HepG2 (cell line): ENCODE measurements around the gene ST3GAL2. TPM values are rescaled to one million over a fixed set of nuclear protein-coding genes. Genes with fewer than 3 reads are reported as not detected.

Experiments used
- CC2D1A ChIP-seq: sonication (generic); formaldehyde crosslinking; IDR thresholded peaks from 2 replicates; pipeline ENCODE4 v1.8.1; 2023; ENCODE audit warnings: mild to moderate bottlenecking, missing genetic modification reagents
- CHD4 ChIP-seq: fragments of 200-600 bp; sonication (generic); IDR thresholded peaks from 2 replicates; pipeline ENCODE4 v1.7.0; 2017; ENCODE audit warnings: mild to moderate bottlenecking, low read length, borderline replicate concordance
- EEA1 ChIP-seq: sonication (generic); formaldehyde crosslinking; IDR thresholded peaks from 2 replicates; pipeline ENCODE4 v1.5.1; 2020; ENCODE audit warnings: mild to moderate bottlenecking, missing genetic modification reagents, borderline replicate concordance
- EP300 ChIP-seq, 3 experiments: sonication (generic) in 1 of 3; formaldehyde crosslinking in 1 of 3; IDR thresholded peaks; 2 replicates each; pipeline versions ENCODE4 v1.5.1 to v1.6.1; 2011 to 2020; ENCODE audit warnings: low read depth in 2 of 3, low read length in 2 of 3, borderline replicate concordance in 1 of 3, improper control_type of control experiment in 1 of 3, mild to moderate bottlenecking in 1 of 3, missing genetic modification reagents in 1 of 3, moderate library complexity in 1 of 3
- FOXA1 ChIP-seq, 2 experiments: fragments of 450-650 bp in 1 of 2; sonication (generic) in 1 of 2; formaldehyde crosslinking in 1 of 2; IDR thresholded peaks; 2 replicates each; pipeline versions ENCODE4 v1.4.0 to v1.6.1; 2016 to 2020; ENCODE audit warnings: missing genetic modification reagents in 1 of 2
- HIVEP1 ChIP-seq: sonication (generic); formaldehyde crosslinking; IDR thresholded peaks from 2 replicates; pipeline ENCODE4 v1.4.0; 2020; ENCODE audit warnings: mild to moderate bottlenecking, missing genetic modification reagents
- IRF9 ChIP-seq: sonication (generic); formaldehyde crosslinking; IDR thresholded peaks from 2 replicates; pipeline ENCODE4 v1.8.0; 2022; ENCODE audit warnings: missing genetic modification reagents, mild to moderate bottlenecking, borderline replicate concordance
- JUN ChIP-seq: sonication (generic); formaldehyde crosslinking; IDR thresholded peaks from 2 replicates; pipeline ENCODE4 v1.4.0; 2020; ENCODE audit warnings: mild to moderate bottlenecking, missing genetic modification reagents
- MEIS1 ChIP-seq: sonication (generic); formaldehyde crosslinking; IDR thresholded peaks from 2 replicates; pipeline ENCODE4 v1.9.0; 2021; ENCODE audit warnings: mild to moderate bottlenecking, missing genetic modification reagents, moderate library complexity, borderline replicate concordance
- MTA1 ChIP-seq: sonication (generic); formaldehyde crosslinking; IDR thresholded peaks from 2 replicates; pipeline ENCODE4 v1.4.0; 2020; ENCODE audit warnings: missing genetic modification reagents, mild to moderate bottlenecking, borderline replicate concordance
- NFAT5 ChIP-seq: sonication (generic); formaldehyde crosslinking; IDR thresholded peaks from 2 replicates; pipeline ENCODE4 v1.4.0; 2020; ENCODE audit warnings: missing genetic modification reagents
- NFKB2 ChIP-seq: sonication (generic); formaldehyde crosslinking; IDR thresholded peaks from 2 replicates; pipeline ENCODE4 v1.4.0; 2020; ENCODE audit warnings: missing genetic modification reagents, borderline replicate concordance
- NR2F6 ChIP-seq, 2 experiments: IDR thresholded peaks; 2 replicates each; pipeline ENCODE4 v1.6.1; 2016; ENCODE audit warnings: antibody characterized with exemption in 1 of 2, mild to moderate bottlenecking in 1 of 2
- POLR2A ChIP-seq, 2 experiments: IDR thresholded peaks; 2 replicates each; pipeline ENCODE4 v1.6.1; 2011; ENCODE audit warnings: low read depth in 2 of 2, low read length in 2 of 2, mild to moderate bottlenecking in 1 of 2, moderate library complexity in 1 of 2; ENCODE audit not compliant: insufficient read depth in 1 of 2
- RBM22 ChIP-seq: fragments of 200-400 bp; formaldehyde crosslinking; optimal IDR thresholded peaks from 2 replicates; pipeline ENCODE3; 2017; ENCODE audit warnings: mild to moderate bottlenecking, low read length, moderate library complexity
- SAFB2 ChIP-seq: sonication (generic); formaldehyde crosslinking; IDR thresholded peaks from 2 replicates; pipeline ENCODE4 v1.5.1; 2020; ENCODE audit warnings: missing genetic modification reagents, low read depth, mild to moderate bottlenecking, borderline replicate concordance
- SMAD3 ChIP-seq: sonication (generic); formaldehyde crosslinking; IDR thresholded peaks from 2 replicates; pipeline ENCODE4 v1.4.0; 2020; ENCODE audit warnings: missing genetic modification reagents
- THAP8 ChIP-seq: sonication (generic); formaldehyde crosslinking; IDR thresholded peaks from 2 replicates; pipeline ENCODE4 v1.5.1; 2020; ENCODE audit warnings: missing genetic modification reagents, mild to moderate bottlenecking, borderline replicate concordance
- ZFY ChIP-seq: sonication (generic); formaldehyde crosslinking; IDR thresholded peaks from 2 replicates; pipeline ENCODE4 v1.4.0; 2020; ENCODE audit warnings: missing genetic modification reagents
- ZMYM3 ChIP-seq: sonication (generic); formaldehyde crosslinking; IDR thresholded peaks from 2 replicates; pipeline ENCODE4 v1.5.1; 2020; ENCODE audit warnings: mild to moderate bottlenecking, missing genetic modification reagents
- ZNF530 ChIP-seq: sonication (generic); formaldehyde crosslinking; IDR thresholded peaks from 2 replicates; pipeline ENCODE4 v1.5.0; 2020; ENCODE audit warnings: low read depth, mild to moderate bottlenecking, missing genetic modification reagents
- ZNF766 ChIP-seq: sonication (generic); formaldehyde crosslinking; IDR thresholded peaks from 2 replicates; pipeline ENCODE4 v1.5.0; 2020; ENCODE audit warnings: missing genetic modification reagents, borderline replicate concordance
- ZSCAN22 ChIP-seq: sonication (generic); formaldehyde crosslinking; IDR thresholded peaks from 2 replicates; pipeline ENCODE4 v1.4.0; 2020; ENCODE audit warnings: mild to moderate bottlenecking, missing genetic modification reagents
- ZSCAN30 ChIP-seq: sonication (generic); formaldehyde crosslinking; IDR thresholded peaks from 2 replicates; pipeline ENCODE4 v1.5.0; 2020; ENCODE audit warnings: mild to moderate bottlenecking, missing genetic modification reagents
- polyA plus RNA-seq, 8 experiments: library from polyadenylated mRNA; depleted of rRNA in 3 of 8; stranded (reverse) in 7 of 8; unstranded in 1 of 8; fragments of >200 nt; fragmentation: Illumina TruSeq in 4 of 8; extraction: Trizol in 4 of 8; gene quantifications; 2 replicates each; pipeline versions ENCODE4 v1.2.1 to v1.2.3, GENCODE V29; 2011 to 2016; ENCODE audit warnings: low read depth in 4 of 8, missing spikeins in 1 of 8, mixed read lengths in 1 of 8; ENCODE audit not compliant: insufficient read depth in 1 of 8
- total RNA-seq, 5 experiments: library from RNA; depleted of rRNA; stranded (reverse); fragments of >200 nt; fragmentation: Illumina TruSeq; extraction: Trizol; gene quantifications; 2 replicates each; pipeline ENCODE4 v1.2.3, GENCODE V29; 2016; ENCODE audit warnings: low read depth in 1 of 5

The ST3GAL2 gene
- total and polyA plus RNA-seq, 2 of the 13 experiments (the other 11 are each of a cell fraction or from before 2014, with no cell fraction given): 16.3 to 24.9 TPM

DNA sequence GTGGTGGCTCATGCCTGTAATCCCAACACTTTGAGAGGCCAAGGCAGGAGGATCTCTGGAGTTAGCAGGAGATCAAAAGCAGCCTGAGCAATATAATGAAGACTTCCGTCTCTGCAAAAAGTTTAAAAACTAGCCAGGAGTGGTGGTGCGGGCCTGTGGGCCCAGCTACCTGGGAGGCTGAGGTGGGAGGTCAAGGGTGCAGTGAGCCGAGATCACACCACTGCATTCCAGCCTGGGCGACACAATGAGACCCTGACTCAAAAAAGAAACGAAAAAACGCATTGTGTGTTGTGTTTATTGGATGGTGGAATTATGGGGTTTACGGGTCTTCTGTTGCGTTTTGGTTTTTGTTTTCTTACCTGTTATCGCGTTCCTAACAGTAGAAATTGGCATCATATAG, 93.1 kb downstream of the ST3GAL2 start (continued):
- TF ChIP-seq IRF9 (CRISPR knock-in tag) (no peak), ZSCAN22 (CRISPR knock-in tag) (no peak), ZFY (CRISPR knock-in tag) (no peak), SMAD3 (CRISPR knock-in tag) (no peak), ZMYM3 (CRISPR knock-in tag) (0 out of 2 replicates have a peak, but pooled peaks have one; percentile 36), RBM22 (no peak), THAP8 (CRISPR knock-in tag) (no peak), EEA1 (CRISPR knock-in tag) (no peak), EP300 (IDR thresholded peaks at IDR 0.05; ENCODE audit: low read depth in 2 of 2, low read length in 2 of 2) (no peak), EP300 (CRISPR knock-in tag; IDR thresholded peaks at IDR 0.05; ENCODE audit: borderline replicate concordance) (no peak), NFAT5 (CRISPR knock-in tag) (no peak), JUN (0 out of 2 replicates have a peak, but pooled peaks have one; percentile 19), MTA1 (no peak), NR2F6 (IDR thresholded peaks at IDR 0.05) (no peak), NR2F6 (CRISPR knock-in tag; IDR thresholded peaks at IDR 0.05) (peak; percentile 45; the same call in 1 of the 2 replicates), HIVEP1 (no peak), ZSCAN30 (CRISPR knock-in tag) (no peak), FOXA1 (IDR thresholded peaks at IDR 0.05) (no peak), FOXA1 (CRISPR knock-in tag; IDR thresholded peaks at IDR 0.05) (no peak), POLR2A (IDR thresholded peaks at IDR 0.05; ENCODE audit: insufficient read depth in 1 of 2, low read depth in 2 of 2, low read length in 2 of 2) (0 out of 4 replicates have a peak, but pooled peaks of 1 of the 2 experiments have one; percentile 16), CHD4 (peak; percentile 29; the same call in 1 of the 2 replicates), NFKB2 (CRISPR knock-in tag) (no peak), MEIS1 (CRISPR knock-in tag) (0 out of 2 replicates have a peak, but pooled peaks have one; percentile 19), ZNF530 (CRISPR knock-in tag) (no peak), CC2D1A (CRISPR knock-in tag) (no peak), ZNF766 (CRISPR knock-in tag) (no peak), SAFB2 (no peak)
